HG03135 (cell line): Measurements from ENCODE around the gene ICA1.
"Not testable (repeated sequence)": the region's sequence is repeated elsewhere in the genome, so short reads cannot be mapped to it uniquely, and the experiment has no call there.

Source experiments
- ATAC-seq: cut with Tn5 transposase; IDR thresholded peaks from one replicate; pipeline ENCODE4 v1.9.1; 2021; ENCODE audit warnings: mild to moderate bottlenecking, moderate library complexity; ENCODE audit not compliant: unreplicated experiment

Gene ICA1

DNA sequence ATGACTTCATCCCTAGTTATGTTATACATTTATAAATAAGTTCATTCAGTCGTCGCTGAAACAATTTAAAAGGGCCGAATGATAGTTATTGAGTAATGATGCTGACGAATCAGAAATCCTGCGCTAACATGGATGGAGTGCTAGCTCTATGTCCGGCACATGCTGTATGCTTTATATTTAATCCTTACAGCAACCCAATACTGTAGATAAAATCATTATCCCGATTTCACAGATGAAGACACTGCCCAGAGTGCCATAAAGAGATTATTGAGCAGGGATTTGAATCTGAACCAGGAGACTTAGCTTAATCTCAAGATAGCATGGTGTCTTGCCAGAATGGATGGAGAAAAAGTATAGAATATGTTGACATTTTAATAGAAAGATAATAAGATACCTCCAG, 1.1 kb upstream of the ICA1 start:
- no peak for ATAC-seq

DNA sequence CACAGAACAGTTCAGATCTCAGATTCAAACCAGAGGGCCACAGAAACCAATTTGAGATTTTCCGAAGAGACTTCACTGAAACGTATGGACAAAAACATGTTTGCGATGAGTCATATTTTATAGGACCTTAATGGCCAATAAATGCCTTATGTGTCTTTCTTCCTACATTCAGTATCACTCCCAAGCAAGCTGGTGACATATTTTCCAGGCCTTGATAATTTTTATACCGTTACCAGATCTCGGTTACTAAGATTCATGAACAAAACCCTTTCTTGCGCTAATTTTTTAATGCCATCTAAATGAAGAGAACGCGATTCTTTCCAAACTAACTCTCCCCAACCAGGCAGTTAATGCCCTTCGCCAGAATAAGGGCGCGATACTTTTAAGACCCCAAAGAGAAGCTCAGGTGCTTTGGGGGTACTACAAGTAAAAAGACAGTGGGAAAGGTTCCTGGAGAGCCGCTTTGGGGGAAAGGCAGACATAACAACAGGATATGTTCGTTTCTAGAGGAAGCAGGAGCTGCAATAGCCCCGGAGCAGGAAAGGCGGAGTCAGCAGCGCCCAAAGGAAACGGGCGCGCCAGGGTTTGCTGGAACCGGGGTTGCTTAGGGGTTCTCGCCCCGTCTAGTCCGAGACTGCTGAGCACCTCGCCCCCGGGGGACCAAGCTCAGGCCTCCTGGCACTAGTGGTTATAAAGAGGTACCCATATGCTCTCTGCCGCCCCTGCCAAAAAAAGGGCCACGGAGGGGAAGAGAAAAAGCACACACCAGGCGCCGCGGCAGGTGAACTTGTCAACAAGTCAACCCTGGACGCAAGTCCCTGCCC, 884 bp downstream of the ICA1 start:
- no peak for ATAC-seq

- no peak for ATAC-seq
These were observed 2.3 kb downstream of the ICA1 start for GRCh38 chr7:8259586-8260222.

DNA sequence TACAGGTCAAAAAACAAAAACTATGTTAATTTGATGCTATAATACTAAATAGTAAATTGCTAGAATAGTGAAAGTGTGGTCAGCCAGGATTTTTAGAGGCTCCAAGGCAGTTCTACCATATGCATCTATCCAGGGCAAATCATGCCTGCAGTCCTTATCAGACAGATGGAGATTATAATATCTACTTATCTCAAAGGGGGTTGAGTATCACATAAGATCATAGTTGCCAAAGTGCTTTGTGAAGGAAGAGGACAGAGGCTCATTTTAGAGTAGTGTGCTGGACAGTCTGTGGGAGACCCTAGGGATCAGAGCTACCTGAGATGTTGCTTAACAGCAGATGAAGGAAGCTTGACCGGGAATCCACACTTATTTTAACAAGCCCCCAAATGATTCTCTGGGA, 3.2 kb downstream of the ICA1 start:
- ATAC-seq: no peak

- ATAC-seq: no peak
These were observed 3.8 kb downstream of the ICA1 start for GRCh38 chr7:8258166-8258565.

GRCh38 chr7:8255680-8256655, 6.0 kb downstream of the ICA1 start:
- ATAC-seq: no peak

GRCh38 chr7:8254667-8255066, 7.3 kb downstream of the ICA1 start:
- ATAC-seq: no peak

GRCh38 chr7:8254215-8254614, 7.8 kb downstream of the ICA1 start:
- no peak for ATAC-seq

- no peak for ATAC-seq
These were observed 10.8 kb downstream of the ICA1 start for GRCh38 chr7:8251195-8251594.

- ATAC-seq: no peak
These were observed 11.4 kb downstream of the ICA1 start for GRCh38 chr7:8250547-8250946.

- no peak for ATAC-seq
These were observed 12.8 kb downstream of the ICA1 start for GRCh38 chr7:8249121-8249520.

DNA sequence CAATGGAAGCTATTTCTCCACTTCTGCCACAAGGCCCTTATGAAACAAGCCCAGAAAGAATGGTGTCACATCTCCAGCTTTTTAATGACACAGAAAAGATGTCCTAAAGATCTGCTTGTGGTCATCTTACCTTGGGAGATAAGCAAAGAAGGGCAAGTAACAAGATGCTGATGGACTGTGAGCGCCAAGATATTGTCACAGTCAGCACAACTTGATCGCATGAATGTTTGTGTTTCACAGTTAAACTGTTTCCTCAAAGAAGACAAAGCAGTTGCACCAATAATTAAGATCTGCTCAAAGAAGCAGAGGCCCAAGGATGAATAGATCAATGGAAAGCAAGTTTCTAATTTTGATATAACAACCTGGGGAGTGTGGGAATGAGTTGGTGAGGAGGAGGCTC, 15.9 kb downstream of the ICA1 start:
- no peak for ATAC-seq

- not testable (repeated sequence) for ATAC-seq
These were observed 16.9 kb downstream of the ICA1 start for GRCh38 chr7:8245032-8245431.

DNA sequence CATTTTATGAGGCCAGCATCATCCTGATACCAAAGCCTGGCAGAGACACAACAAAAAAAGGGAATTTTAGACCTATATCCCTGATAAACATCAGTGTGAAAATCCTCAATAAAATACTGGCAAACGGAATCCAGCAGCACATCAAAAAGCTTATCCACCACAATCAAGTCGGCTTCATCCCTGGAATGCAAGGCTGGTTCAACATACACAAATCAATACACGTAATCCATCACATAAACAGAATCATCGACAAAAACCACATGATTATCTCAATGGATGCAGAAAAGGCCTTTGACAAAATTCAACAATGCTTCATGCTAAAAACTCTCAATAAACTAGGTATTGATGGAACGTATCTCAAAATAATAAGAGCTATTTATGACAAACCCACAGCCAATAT, 18.9 kb downstream of the ICA1 start:
- not testable (repeated sequence) for ATAC-seq

GRCh38 chr7:8239702-8240362, 22.1 kb downstream of the ICA1 start:
- not testable (repeated sequence) for ATAC-seq

DNA sequence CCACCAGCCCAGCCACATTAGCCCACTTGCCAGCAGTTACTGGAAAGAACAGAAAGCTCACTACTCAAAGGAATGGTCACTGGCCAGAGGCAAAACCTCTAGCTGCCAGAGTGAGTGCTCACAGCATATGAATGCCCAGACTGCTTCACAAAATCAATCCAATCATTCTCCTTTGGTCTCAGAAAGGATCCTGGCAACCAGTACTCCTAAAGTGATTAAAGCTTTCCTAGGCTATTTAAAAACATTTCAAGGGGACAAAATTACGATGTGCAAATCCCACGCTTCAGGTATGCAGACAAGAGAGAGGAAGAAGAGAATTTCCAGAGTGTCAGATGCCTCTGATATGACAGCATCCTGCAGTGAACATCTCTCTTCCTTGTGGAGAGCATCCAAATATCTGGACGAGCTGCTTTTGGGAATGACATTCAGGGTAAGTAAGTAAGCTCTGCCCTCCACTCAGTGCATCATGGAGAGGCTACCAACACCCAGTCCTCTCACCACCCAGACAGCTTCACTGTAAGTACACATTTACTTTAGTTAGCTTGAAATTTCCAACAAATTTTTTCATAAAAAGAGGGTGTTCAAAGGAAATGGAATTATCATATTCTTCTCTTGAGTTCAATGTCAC, 25.1 kb downstream of the ICA1 start:
- ATAC-seq: no peak

DNA sequence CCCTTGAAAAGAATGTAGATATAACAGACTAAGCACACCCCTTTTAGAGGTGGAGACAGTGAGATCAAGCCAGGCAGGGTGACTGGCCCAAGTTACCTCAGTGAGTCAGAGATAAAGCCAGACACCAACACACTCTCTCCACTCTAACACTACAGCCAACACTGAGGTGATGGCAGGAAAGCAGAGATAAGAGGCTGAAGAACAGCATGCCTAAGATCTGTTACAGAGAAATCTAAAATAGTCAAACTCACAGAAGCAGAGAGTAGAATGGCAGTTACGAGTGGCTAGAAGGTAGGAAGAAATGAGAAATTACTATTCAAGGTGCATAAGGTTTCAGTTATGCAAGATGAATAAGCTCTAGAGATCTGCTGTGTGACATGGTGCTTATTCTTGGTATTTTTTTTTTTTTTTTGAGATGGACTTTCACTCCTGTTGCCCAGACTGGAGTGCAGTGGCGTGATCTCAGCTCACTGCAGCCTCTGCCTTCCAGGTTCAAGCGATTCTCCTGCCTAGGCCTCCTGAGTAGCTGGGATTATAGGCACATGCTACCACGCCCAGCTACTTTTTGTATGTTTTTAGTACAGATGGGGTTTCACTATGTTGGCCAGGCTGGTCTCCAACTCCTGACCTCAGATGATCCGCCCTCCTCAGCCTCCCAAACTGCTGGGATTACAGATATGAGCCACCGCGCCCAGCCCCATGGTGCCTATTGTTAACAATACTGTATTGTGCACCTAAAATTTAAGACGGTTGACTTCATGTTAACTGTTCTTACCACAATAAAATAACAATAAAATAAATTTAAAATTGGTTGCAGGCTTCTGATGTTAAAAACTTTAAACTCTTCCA, 28.7 kb downstream of the ICA1 start:
- ATAC-seq: no peak

GRCh38 chr7:8229927-8230326, 32.0 kb downstream of the ICA1 start:
- ATAC-seq: no peak
